ENCODE results near the gene ITPR2. TPM values are rescaled to one million over a fixed set of nuclear protein-coding genes. Genes with fewer than 3 reads are reported as not detected.

ITPR2 gene
- total and polyA plus RNA-seq, 2 of the 13 experiments (the other 11 are each of a cell fraction or from before 2014, with no cell fraction given): 31.9 to 81.9 TPM

- 96% methylated on average over 2 of the region's 2 CpGs for WGBS (ENCODE audit: low lambda C conversion rate)
- H3K9me3 ChIP-seq (ENCODE audit: low read length): no peaks in the 10 kb centered on the region
- ATAC-seq (no peak), DNase-seq (ENCODE audit: low spot score) (no peak), FAIRE-seq (no peak)
- no peak overlapping the region for H3K9ac ChIP-seq (ENCODE audit: insufficient read depth, low read depth, low read length)
- H3K4me3 ChIP-seq (replicated peaks in 1 of 3; ENCODE audit: insufficient read depth in 1 of 3, low read depth in 2 of 3, low read length in 3 of 3): no peak overlapping the region
- in situ Hi-C loops (cut with HindIII; ENCODE audit: extremely low pct_ligation_motif_present, low pct_unique_long_range_greater_than_20kb) (no loop called here), intact Hi-C loops (cut with micrococcal nuclease; ENCODE audit: unreplicated experiment) (no loop called here)
- CTCF ChIA-PET (ENCODE audit: low intra/inter-chr PET ratio, low total read pairs): no interaction called here
- TF ChIP-seq HNF4G (IDR thresholded peaks at IDR 0.05; ENCODE audit: borderline replicate concordance, low read depth, low read length) (no peak), HNF4G (CRISPR knock-in tag; IDR thresholded peaks at IDR 0.05; ENCODE audit: borderline replicate concordance, low read depth) (no peak), ZNF260 (CRISPR knock-in tag; IDR thresholded peaks at IDR 0.05; ENCODE audit: borderline replicate concordance, low read depth) (no peak), IKZF4 (CRISPR knock-in tag; IDR thresholded peaks at IDR 0.05; ENCODE audit: borderline replicate concordance, low read depth, not compliant biosample characterization) (no peak), CREM (IDR thresholded peaks at IDR 0.05) (no peak), CREM (CRISPR knock-in tag; IDR thresholded peaks at IDR 0.05) (no peak), DNMT1 (CRISPR knock-in tag; IDR thresholded peaks at IDR 0.05) (no peak), NFATC3 (CRISPR knock-in tag; IDR thresholded peaks at IDR 0.05) (no peak)
- TF ChIP-seq, protein P1, sequence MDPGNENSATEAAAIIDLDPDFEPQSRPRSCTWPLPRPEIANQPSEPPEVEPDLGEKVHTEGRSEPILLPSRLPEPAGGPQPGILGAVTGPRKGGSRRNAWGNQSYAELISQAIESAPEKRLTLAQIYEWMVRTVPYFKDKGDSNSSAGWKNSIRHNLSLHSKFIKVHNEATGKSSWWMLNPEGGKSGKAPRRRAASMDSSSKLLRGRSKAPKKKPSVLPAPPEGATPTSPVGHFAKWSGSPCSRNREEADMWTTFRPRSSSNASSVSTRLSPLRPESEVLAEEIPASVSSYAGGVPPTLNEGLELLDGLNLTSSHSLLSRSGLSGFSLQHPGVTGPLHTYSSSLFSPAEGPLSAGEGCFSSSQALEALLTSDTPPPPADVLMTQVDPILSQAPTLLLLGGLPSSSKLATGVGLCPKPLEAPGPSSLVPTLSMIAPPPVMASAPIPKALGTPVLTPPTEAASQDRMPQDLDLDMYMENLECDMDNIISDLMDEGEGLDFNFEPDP (CRISPR knock-in tag; conservative IDR thresholded peaks at IDR 0.05): 0 out of 2 replicates have a peak, but pooled peaks have one; percentile 2
- TF ChIP-seq, protein P2, sequence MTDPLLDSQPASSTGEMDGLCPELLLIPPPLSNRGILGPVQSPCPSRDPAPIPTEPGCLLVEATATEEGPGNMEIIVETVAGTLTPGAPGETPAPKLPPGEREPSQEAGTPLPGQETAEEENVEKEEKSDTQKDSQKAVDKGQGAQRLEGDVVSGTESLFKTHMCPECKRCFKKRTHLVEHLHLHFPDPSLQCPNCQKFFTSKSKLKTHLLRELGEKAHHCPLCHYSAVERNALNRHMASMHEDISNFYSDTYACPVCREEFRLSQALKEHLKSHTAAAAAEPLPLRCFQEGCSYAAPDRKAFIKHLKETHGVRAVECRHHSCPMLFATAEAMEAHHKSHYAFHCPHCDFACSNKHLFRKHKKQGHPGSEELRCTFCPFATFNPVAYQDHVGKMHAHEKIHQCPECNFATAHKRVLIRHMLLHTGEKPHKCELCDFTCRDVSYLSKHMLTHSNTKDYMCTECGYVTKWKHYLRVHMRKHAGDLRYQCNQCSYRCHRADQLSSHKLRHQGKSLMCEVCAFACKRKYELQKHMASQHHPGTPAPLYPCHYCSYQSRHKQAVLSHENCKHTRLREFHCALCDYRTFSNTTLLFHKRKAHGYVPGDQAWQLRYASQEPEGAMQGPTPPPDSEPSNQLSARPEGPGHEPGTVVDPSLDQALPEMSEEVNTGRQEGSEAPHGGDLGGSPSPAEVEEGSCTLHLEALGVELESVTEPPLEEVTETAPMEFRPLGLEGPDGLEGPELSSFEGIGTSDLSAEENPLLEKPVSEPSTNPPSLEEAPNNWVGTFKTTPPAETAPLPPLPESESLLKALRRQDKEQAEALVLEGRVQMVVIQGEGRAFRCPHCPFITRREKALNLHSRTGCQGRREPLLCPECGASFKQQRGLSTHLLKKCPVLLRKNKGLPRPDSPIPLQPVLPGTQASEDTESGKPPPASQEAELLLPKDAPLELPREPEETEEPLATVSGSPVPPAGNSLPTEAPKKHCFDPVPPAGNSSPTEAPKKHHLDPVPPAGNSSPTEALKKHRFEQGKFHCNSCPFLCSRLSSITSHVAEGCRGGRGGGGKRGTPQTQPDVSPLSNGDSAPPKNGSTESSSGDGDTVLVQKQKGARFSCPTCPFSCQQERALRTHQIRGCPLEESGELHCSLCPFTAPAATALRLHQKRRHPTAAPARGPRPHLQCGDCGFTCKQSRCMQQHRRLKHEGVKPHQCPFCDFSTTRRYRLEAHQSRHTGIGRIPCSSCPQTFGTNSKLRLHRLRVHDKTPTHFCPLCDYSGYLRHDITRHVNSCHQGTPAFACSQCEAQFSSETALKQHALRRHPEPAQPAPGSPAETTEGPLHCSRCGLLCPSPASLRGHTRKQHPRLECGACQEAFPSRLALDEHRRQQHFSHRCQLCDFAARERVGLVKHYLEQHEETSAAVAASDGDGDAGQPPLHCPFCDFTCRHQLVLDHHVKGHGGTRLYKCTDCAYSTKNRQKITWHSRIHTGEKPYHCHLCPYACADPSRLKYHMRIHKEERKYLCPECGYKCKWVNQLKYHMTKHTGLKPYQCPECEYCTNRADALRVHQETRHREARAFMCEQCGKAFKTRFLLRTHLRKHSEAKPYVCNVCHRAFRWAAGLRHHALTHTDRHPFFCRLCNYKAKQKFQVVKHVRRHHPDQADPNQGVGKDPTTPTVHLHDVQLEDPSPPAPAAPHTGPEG (CRISPR knock-in tag; IDR thresholded peaks at IDR 0.05): no peak
- no peak overlapping the region for H3K4me2 ChIP-seq (ENCODE audit: low read depth, low read length)
- H3K4me1 ChIP-seq (ENCODE audit: insufficient read depth, low read length): peaks cover 100% of the 10 kb centered on the region
- no TSS peak for BruUV-seq (replicated peaks)
- H3K36me3 ChIP-seq (replicated peaks in 1 of 2; ENCODE audit: control insufficient read depth in 1 of 2, insufficient read depth in 2 of 2, low read length in 2 of 2): peaks cover 0 to 11% of the 10 kb centered on the region in 2 experiments; a peak in 1 of 5 replicates
- H3K27ac ChIP-seq (ENCODE audit: extremely low read length, insufficient read depth, low read length): peak overlapping the region; percentile 33
- peaks cover 79% of the 10 kb centered on the region for H3K79me2 ChIP-seq (ENCODE audit: insufficient read depth, low read length)
- H4K20me1 ChIP-seq (ENCODE audit: insufficient read depth, low read length): no peaks in the 10 kb centered on the region
- H3K27me3 ChIP-seq (ENCODE audit: control insufficient read depth in 1 of 2, insufficient read depth in 2 of 2, low read length in 2 of 2): no peaks in the 10 kb centered on the region; a peak in 1 of 5 replicates
- H2AFZ ChIP-seq (ENCODE audit: low read length): no peak overlapping the region
- POLR2A ChIA-PET: interaction anchor here (3.9 kb wide), 1 partner anchor 12 kb away, joined by 61 read pairs; no protein-coding TSS in a partner anchor
Observed at GRCh38 chr12:26748412-26748740, 84.6 kb downstream of the ITPR2 start.
